GM21526 (cell line): Measurements from ENCODE around the gene WNK1.
"Not testable (repeated sequence)": the region's sequence is repeated elsewhere in the genome, so short reads cannot be mapped to it uniquely, and the experiment has no call there.

Experiments
- ATAC-seq: cut with Tn5 transposase; IDR thresholded peaks from one replicate; pipeline ENCODE4 v1.9.1; 2021; ENCODE audit warnings: moderate library complexity; ENCODE audit not compliant: unreplicated experiment, low FRiP score

Gene WNK1

DNA sequence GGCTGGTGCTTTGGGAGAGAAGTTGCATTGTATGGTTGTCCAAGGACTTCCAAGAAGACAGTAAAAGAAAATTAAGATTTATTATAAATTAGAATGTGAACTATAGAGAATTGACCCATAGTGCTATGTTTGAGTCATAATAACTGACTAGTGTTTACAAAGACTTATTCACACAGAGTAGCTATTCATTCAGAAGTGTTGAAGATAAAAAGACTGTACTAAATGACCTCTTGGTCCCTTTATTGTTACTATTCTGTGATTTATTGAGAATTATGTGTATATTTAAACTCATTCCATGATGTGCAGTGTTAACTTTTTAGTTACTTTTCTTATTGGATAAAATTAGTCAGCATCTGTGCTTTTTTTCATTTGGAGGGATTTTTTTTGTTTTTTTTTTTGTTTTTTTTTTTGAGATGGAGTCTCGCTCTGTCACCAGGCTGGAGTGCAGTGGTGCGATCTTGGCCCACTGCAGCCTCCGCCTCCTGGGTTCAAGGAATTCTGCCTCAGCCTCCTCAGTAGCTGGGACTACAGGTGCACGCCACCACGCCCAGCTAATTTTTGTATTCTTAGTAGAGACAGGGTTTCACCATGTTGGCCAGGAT, 24.5 kb downstream of the WNK1 start:
- ATAC-seq: not testable (repeated sequence)

DNA sequence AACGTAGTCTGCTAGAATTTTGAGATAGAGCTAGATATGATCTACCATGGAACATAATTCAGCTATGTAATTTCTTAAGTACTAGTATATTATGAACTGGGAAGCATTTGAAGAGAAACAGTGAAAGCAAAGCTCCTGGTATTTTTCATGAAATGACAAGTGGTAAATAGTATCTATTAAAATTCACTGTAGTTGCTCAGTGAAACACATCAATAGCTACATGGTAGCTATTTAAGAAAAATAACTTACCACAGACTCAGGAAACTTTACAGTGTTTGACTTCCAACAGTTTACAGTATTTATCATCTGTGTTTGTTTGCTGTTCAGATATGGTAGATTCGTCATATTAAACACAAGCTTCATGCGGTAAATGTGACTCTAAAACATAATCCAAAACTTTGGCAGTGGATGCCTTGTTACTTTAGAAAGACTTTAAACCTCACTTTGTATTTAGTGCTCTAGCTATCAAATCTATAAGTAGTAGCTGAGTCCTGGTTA, 25.2 kb downstream of the WNK1 start:
- ATAC-seq: no peak

DNA sequence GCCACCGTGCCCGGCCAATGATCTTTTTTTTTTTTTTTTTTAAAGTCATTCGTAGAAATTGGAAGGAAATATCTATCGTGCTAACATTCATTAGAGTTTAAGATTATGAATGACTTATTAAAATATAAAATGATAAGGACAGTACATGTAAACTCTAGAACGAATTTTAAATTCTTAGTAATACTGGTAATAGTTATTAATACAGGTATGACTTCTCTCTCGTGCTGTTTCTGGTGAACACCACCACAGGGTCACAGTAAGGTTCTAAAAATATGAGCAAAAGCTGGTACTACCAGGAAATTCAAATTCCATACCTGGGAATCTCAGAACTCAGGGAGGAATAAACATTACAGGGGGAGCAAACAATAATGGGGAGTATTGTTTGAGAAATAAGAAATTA, 26.2 kb downstream of the WNK1 start:
- no peak for ATAC-seq

DNA sequence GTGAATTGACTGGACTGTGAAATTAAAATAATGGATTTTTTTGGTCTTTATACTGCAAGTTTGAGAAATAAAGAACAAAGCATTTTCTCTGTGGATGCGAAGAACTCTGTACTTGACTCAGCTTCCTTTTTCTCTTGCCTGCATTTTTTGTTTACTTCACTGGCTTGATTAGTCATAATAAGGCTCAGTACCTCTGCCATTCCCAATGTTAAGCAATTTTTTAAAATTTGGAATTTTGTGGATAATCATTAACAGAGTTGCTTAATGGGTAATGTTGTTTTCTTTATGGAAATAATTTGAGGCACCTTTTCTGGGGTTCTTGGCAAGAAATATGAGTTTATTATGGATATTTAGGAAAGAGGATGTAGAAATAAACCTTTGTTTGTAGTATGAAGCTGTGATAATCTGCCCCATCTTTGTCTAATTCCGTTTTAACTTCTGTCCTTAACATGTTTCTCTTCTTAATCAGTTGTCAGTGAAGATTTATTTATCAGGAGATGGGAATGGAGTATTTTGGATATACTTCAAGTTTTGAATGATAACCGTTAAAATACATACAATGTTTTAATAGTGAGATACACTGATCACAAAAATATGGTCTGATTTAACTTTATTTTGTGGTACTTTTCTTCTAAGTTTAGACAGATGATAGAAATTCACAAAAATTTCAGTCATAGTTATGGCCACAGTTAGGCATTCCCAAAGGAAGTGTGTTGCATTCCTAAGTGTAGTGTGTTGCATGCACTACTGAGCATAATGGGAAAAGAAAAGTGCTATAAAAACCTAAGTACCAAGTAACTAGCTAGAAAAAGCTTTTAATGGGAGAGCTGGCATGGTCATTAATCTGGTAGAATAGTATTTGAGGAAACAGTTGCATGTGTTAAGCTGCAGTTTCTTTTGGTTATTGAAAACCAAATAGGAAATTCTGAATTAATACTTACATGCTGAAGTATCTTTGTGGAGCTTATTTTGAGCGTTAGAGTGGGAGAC, 27.7 kb downstream of the WNK1 start:
- ATAC-seq: no peak

DNA sequence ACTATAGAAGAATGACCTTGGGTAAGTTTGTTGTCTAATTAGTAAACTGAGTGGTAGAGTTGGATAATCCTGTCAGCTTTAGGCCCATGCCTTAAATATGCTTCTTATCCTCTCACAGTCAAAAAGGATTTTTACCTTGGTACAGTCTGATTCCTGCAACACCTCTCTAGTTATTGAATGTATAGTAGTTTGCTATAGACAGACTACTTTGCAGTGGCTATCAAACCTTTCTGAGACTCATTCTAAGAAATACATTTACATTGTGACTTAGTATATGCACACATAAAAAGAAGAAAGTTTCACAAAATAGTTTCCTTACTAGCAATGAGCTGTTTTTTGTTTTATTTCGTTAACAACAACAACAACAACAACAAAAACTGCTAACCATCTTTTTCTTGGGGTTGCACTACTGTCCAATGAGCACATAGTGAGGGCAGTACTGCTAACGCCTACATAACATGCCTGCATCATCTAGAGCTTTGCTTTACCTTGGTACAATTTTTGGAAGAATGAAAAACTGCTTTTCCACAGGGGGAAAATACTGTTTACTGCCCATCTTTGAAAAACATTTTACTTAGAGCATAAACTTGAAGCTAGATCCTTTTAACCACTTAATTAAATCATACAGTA, 28.5 kb downstream of the WNK1 start:
- no peak for ATAC-seq

DNA sequence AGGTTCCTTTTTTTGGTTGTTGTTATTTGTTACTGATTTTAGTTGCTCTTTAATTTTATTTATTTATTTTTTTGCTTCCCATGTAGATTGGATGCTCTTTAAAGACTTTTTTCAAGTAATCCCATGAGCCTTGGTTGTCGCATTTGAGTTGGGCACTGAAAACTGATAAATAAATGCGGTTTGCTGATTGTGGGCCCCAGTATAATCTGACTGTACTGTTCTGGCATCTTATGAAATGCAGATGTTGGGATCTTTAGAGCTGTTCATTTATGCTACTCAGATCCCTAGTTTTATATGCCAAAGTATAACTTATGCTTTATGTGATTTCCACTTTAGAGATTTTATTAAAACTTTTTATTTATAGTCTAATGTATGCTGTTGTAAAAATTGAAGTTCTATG, 33.3 kb downstream of the WNK1 start:
- ATAC-seq: no peak

DNA sequence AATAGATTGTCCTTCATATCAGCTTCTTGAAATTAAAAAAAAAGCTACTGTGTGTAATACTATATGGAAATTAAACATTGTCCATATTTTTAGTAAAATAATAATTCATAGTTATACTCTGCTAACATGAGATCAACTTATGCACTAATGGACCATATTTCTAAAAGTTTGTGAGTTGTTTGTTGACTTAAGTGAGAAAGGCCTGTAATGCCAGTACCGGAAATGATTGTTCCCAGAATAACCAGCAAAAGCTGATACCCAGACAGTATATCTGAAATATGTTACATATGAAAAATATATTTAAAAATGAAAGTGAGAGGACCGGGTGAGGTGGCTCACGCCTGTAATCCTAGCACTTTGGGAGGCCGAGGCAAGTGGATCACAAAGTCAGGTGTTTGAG, 35.9 kb downstream of the WNK1 start:
- no peak for ATAC-seq

DNA sequence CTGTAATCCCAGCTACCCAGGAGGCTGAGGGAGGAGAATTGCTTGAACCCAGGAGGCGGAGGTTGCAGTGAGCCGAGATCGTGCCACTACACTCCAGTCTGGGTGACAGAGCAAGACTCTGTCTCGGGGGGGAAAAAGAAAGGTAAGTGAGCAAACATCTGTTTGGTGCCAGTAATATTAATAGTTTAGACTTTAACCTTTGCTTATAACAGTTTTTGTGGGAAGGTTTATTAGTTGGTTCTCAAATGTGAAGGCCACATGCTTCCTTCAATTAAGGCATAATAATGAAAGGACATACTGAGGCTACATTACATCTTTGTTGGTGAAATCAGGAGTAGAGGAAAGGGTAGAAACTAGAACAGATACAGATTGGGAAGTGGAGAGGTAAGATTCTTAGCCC, 36.4 kb downstream of the WNK1 start:
- not testable (repeated sequence) for ATAC-seq

DNA sequence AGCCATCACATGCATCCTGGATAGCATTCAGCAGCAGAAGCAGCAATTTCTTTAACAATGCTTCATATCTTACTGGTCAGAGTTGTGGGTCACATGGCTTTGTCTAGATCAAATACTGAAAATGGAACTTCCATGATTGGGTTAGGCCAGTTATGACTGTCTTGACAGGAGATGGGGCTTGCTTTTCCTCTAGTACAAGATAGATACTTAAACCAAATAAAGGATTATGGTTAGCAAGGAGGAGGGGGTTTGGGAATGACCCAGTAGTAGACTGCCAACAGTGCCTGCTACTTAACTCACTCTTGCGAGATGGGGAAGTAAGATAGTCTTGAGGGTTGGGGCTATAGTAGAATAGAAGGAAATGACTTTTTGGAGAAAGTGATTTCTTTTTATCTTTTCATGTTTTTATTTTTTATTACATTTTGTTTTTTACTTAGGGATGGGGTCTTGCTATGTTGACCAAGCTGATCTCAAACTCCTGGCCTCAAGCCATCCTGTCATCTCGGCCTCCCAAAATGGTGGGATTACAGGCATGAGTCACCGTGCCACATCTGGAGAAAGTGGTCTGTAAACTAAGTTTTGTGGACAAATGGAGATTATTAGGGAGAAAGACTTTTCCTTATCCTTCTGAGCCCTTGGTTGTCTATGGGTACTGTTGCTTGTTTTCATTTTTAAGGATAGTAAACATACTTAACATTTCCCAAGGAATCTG, 37.6 kb downstream of the WNK1 start:
- ATAC-seq: no peak

DNA sequence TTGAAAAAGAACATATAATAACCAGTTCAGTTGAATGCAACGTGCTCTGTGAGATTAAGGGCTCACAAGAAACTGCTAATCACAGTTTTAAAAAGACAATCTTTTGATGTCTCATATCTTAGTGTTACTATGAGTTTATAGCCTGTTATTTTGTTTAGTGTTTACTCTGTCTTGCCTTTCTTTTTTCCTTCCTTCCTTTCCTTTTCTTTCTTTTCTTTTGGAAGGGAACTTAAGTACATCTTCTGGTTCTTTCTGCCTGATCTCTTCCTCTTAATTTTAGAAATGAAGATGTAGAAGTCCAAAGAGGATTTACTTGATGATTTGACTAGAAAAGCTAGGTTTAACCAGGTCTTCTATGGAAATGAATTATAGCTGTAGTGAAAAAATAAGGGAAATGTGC, 38.2 kb downstream of the WNK1 start:
- ATAC-seq: no peak

DNA sequence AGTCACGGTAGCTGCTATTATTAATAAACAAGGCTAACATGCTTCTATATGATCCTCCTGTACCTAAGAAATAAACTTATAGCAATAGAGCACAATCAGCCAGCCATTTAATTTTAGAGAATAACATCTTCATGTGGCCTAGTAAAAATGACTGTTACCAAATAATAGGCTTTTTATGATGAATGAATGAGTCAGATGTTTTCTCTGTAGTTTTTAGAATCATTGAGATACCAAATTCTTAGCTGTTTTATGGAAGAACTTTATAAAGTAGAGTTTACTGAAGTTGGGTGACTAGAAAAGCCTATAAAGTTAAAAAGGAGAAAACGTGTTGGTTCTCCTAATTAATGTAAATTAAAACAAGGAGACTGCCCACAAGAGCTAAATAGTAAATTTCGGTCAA, 40.7 kb downstream of the WNK1 start:
- ATAC-seq: no peak

DNA sequence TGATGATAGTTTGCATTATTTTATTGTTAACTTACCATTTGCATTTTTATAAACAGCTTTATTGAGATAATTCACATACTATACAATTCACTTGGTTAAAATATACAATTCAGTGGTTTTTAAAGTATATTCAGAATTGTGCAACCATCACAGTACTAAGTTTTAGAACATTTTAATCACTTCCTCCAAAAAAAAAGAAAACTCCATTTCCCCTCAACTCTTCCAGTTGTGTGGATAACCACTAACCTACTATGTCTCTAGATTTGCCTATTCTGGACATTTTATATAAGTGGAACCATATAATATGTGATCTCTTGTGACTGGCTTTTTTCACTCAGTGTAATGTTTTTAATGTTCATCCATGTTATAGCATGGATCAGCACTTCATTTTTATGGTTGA, 41.3 kb downstream of the WNK1 start:
- no peak for ATAC-seq

DNA sequence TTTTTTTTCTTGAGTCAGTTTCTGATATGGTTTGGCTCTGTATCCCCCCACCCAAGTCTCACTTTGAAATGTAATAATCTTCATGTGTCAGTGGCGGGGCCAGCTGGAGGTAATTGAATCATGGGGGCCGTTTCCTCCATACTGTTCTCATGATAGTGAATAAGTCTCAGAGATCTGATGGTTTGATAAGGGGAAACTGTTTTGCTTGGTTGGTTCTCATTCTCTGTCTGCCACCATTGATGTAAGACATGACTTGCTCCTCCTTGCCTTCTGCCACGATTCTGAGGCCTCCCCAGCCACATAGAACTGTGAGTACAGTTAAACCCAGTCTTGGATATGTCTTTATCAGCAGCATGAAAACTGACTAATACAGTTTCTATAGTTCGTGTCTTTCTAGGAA, 42.9 kb downstream of the WNK1 start:
- ATAC-seq: no peak

DNA sequence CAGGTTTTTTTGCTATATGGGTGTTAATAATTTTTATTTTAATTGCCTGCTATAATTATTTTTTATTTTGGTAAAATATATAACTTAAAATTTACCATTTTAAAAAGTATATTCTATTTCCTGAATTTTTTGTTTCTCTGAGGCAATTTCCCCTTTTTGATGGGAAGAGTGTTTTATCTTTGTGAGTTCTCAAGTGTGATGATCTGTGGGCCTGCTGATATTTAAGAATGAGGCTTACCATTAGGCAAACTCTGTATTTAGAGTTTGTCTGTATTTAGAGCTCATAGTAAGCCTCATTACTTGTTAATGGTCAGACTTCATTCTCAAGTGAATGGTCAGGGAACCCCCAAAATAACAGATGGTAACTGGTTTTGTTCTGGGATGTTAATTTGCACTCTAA, 48.0 kb downstream of the WNK1 start:
- no peak for ATAC-seq

DNA sequence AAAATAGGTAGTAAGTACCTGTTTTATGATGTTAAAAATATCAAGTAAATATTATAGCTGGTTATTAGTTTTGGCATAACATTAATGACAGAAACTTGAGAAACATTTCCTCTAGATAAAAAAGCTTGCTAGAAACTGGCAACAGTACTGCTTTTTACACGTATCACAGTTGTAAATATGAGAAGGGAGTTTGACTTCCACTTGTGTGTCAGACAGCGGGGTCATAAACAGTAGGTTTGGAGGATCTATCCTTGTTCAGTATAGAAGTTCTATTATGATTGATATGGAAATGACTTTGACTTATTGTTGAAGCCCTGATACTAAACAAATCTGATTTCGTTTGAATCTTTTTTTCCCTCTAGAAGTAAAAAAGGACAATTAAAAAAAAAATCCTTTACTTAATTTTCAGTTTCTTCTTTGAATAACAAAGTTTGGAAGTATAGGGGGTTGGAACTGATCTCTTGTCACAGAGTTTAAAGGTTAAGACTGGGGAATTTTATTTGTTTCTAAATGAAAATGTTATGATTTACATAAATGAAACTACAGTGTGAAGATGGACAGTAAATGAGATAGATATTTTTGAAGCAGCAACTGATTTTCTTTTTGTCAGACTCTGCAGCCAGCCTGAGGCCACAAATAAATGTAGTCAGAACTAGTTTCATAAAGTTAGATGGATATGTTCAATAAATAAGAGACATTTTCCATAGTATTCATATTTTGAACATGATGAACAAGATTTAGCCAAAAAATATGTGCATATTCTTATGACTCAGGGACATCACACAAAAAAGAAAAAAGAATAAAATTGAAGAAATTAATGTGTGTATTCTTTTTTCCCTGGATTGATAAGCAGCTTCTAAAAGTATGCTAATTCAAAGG, 50.1 kb downstream of the WNK1 start:
- no peak for ATAC-seq

DNA sequence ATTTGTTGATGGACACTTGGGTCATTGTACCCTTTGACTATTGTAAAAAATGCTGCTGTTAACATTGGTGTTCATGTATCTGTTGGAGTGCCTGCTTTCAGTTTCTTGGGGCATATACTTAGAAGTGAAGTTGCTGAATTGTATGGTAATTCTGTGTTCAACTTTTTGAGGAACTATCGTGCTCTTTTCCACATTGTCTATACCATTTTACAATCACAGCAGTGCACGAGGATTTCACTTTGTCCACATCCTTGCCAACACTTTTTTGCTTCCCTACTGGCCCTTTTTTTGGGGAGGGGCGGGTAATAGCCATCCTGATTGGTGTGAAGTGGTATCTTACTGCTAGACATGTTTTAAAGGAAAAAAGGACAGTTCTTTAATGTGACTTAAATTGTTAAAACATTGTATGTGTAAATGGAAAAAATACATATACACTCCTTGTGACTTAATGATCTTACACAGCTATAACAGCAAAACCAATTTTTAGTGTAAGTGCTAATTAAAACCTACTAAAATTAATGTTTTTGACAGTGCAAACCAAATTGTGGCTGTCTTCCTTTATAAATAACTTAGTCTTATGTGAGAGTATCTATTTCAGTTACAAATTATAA, 52.7 kb downstream of the WNK1 start:
- no peak for ATAC-seq

DNA sequence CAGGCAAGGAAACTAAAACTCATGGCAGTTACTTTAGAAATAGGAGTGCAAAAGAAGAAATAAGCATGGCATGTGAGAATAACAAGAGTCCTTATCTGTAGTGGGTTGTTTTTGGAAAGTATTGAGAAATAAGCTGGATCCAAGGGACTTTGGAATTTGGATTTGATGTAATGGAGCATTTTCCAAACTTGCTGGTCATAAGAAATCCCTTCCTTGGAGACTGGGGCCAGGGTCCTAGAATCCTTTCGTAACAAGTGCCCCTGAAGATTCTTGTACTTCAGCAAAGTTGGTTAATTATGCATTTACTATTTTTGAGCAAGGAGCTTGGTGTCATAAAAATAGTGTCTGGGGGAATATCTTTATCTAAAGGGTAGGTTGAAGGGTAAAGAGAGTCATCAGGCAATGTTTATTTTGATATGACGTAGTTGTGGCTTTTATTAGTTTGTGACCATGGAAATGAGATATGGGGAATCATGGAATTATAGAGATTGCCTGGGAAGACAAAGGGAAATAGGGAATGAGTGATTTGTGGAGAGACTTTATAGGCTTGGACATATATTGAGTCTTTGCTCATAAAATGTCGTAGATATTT, 53.9 kb downstream of the WNK1 start:
- no peak for ATAC-seq

DNA sequence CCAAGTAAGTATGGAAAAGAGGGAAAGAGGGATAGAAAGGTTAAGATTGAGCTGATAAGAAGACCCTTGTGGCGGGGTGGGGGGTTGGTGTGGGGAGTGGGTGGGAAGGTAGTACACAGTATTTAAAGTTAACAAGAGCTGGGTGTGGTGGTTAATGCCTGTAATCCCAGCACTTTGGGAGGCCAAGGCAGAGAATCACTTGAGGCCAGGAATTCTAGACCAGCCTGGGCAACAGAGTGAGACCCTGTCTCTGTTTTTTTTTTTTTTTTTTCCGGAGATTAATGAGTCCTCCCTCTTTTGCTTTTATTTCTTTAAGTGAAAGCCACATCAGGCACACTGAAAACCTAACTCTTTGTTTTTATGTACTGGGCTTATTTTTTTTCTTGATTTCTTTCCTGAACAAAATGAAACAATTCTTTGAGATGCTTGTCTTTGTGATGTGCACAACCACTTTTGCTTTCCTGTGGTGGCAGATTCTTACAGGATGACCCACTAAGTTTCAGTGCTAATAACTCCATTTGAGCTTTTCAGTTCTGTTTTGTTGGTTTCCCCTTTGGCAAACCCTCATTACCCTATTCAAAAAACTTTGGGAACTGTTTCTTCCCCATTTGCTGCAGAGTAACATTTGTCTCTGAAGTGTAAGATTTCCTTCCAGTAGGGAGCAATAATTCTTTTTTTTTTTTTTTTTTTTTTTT, 54.8 kb downstream of the WNK1 start:
- ATAC-seq: no peak
